ENCODE results near the gene LGR6.

The LGR6 gene

GRCh38 chr1:202210385-202210784, 16.8 kb downstream of the LGR6 start:
- Mint-ChIP-seq H3K36me3 (ENCODE audit: low read depth) (no peaks in the 10 kb centered on the region), H3K27me3 (peaks cover 41% of the 10 kb centered on the region), H3K27ac (no peak overlapping the region), H3K4me3 (no peak overlapping the region), H3K9me3 (no peaks in the 10 kb centered on the region), H3K4me1 (ENCODE audit: low read depth) (peaks cover 6% of the 10 kb centered on the region)
- DNase-seq = no peak

DNA sequence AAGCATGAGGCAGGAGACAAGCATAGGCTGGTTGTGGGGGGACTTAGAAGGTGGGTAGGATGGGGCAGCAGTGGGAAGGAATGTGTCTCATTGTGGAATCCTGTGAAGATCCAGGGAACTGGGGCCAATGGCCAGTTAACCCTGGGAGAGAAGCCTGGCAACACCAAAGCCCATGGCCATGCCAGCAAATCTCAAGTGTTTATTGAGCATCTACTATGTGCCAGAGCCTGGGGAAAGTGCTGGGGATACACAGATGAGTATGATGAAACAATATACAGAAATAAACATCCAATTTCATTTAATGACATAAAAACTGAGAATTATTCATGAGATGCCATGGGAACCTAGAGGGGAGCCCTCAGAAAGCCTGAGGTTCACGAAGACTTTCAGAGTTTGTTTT, 17.4 kb downstream of the LGR6 start:
- no peaks in the 10 kb centered on the region for H3K36me3 Mint-ChIP-seq (ENCODE audit: low read depth)
- no peak for DNase-seq
- no peak overlapping the region for H3K4me3 Mint-ChIP-seq

GRCh38 chr1:202212787-202213186, 19.2 kb downstream of the LGR6 start:
- Mint-ChIP-seq H3K27me3 (peaks cover 62% of the 10 kb centered on the region), H3K4me3 (no peak overlapping the region), H3K4me1 (ENCODE audit: low read depth) (peaks cover 6% of the 10 kb centered on the region), H3K36me3 (ENCODE audit: low read depth) (no peaks in the 10 kb centered on the region), H3K27ac (no peak overlapping the region), H3K9me3 (no peaks in the 10 kb centered on the region)
- DNase-seq = no peak

More for the DNA sequence above, 17.4 kb downstream of the LGR6 start:
- peaks cover 6% of the 10 kb centered on the region for H3K4me1 Mint-ChIP-seq (ENCODE audit: low read depth)
- H3K27ac Mint-ChIP-seq = no peak overlapping the region
- H3K27me3 Mint-ChIP-seq = peaks cover 47% of the 10 kb centered on the region
- no peaks in the 10 kb centered on the region for H3K9me3 Mint-ChIP-seq

DNA sequence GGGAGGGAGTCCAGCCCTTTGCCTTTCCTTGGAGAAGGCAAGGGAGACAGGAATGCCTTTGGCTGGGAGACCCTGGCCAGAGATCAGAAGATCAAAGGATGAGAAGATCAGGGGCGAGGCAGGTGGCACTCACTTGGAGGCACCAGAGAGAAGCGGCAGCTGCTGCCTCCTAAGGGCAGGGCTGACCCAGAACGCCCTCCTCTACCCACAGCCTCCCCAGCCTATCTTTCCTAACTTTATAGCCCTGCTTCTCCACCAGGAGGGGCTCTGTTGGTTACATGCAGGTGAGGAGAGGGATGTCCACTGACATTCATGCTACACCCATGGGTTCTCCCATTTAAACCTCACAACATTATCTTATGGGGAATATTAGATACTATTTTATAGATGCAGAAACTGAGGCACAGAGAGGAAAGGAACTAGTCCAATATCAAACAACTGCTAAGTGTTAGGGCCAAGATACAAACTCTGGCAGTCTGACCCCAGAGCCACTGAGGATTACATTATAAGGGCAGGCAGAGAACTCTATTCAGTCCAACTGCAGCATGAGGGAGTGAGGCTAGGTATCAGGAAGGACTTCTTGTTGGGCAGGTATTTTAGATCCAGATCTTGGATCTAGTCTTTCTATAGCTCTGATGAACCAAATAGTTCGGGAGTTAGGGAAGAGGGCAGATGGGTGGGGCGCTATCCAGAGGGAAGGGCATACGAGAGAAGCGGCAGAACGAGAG, 19.9 kb downstream of the LGR6 start:
- Mint-ChIP-seq H3K4me3 (peak overlapping the region; percentile 45), H3K27ac (no peak overlapping the region), H3K9me3 (no peaks in the 10 kb centered on the region), H3K36me3 (ENCODE audit: low read depth) (no peaks in the 10 kb centered on the region), H3K4me1 (ENCODE audit: low read depth) (peaks cover 6% of the 10 kb centered on the region), H3K27me3 (peaks cover 65% of the 10 kb centered on the region)
- no peak for DNase-seq

DNA sequence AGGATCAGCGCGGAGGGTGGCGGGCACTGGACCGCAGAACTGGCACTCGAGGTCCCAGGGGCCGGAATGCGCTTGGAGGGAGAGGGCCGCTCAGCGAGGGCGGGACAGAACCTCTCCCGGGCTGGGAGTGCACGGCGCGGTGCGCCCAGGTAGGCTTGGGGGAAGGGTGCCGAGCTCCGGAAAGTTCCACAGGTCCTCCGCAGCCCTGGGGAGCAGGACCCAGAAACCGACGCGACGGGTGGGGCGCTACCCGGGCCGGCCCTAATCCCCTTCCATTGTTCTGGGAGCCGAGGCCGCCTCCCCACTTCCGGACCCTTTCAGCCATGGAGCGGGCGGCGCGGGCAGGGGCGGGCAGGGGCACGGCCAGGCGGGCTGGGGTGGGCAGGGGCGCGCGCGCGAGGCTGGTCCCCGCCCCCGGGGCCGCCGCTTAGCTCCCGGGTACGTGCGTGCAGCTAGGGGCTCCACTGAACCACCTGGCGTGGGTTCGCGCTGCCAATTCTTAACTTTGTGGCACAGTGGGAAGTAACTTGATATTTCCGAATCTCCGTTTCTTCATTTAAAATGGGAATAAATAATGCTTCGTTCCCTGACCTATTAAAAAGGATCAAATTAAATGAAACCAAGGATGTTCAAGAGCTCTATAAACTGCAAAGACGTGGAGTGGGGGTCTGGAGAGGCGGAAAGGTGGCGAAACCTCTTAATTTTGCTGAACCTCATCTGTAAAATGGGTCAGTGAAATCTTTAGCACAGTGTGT, 20.7 kb downstream of the LGR6 start:
- Mint-ChIP-seq H3K4me3 (peak overlapping the region; percentile 45), H3K27ac (no peak overlapping the region), H3K9me3 (no peaks in the 10 kb centered on the region), H3K36me3 (ENCODE audit: low read depth) (no peaks in the 10 kb centered on the region), H3K4me1 (ENCODE audit: low read depth) (peaks cover 6% of the 10 kb centered on the region), H3K27me3 (peaks cover 65% of the 10 kb centered on the region)
- DNase-seq = no peak

DNA sequence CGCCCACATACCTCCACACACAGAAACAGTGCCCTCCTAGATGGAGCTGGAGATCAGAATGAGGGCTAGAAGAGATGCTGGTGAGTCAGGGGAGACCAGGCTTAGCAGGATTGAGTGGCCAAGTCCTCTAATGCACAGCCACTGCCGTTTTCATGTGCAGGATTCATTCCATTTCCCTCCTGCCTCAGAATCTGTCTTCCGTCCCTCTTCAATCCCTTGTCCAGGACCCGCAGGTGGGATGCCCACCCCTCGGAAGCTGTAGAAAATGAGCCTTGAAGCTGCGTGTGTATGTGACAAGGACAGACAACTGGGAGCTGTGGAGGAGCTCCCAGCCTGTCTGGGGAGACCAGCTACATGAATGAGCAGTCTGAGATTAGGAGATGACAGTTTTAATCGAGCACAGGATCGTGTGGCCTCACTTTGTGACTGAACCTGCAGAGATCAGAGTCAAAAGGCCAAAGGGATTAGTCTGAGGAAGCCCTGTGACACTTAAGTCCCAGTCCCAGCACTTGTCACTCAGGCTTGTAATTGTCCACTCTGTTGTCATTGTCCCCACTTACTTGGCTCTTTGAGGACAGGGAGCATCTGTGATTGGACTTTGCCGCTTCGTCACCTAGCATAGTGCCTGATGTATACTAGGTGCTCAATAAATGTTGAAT, 22.0 kb downstream of the LGR6 start:
- no peaks in the 10 kb centered on the region for H3K9me3 Mint-ChIP-seq
- no peaks in the 10 kb centered on the region for H3K36me3 Mint-ChIP-seq (ENCODE audit: low read depth)
- H3K4me1 Mint-ChIP-seq (ENCODE audit: low read depth) = peaks cover 6% of the 10 kb centered on the region
- no peak for DNase-seq
- H3K27ac Mint-ChIP-seq = no peak overlapping the region
- peaks cover 65% of the 10 kb centered on the region for H3K27me3 Mint-ChIP-seq
- no peak overlapping the region for H3K4me3 Mint-ChIP-seq

DNA sequence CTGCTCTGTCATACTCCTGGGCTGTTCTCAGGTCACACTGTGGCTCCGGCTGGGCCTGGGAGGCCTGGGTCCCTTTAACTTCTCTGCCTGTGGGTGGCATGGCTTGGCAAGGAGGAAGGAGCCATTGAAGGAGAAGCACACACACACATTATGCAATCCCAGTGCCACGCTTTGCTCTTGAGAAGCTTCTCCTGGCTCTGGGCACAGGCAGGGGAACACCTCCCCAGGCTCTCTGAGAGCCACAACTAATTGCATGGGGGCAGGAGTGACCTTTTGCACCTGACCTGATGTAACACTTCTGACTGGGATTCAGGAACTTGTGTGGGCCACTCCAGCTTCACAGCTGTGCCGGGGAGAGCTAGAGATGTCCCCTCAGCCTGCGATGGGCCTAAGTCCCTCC, 23.1 kb downstream of the LGR6 start:
- Mint-ChIP-seq H3K9me3 (no peaks in the 10 kb centered on the region), H3K4me1 (ENCODE audit: low read depth) (peaks cover 6% of the 10 kb centered on the region)

GRCh38 chr1:202217516-202217915, 23.9 kb downstream of the LGR6 start:
- no peak overlapping the region for H3K4me3 Mint-ChIP-seq
- no peaks in the 10 kb centered on the region for H3K9me3 Mint-ChIP-seq
- no peak overlapping the region for H3K27ac Mint-ChIP-seq

More for the DNA sequence above, 23.1 kb downstream of the LGR6 start:
- Mint-ChIP-seq H3K4me3 (no peak overlapping the region), H3K27me3 (peaks cover 58% of the 10 kb centered on the region), H3K27ac (no peak overlapping the region), H3K36me3 (ENCODE audit: low read depth) (no peaks in the 10 kb centered on the region)
- no peak for DNase-seq

DNA sequence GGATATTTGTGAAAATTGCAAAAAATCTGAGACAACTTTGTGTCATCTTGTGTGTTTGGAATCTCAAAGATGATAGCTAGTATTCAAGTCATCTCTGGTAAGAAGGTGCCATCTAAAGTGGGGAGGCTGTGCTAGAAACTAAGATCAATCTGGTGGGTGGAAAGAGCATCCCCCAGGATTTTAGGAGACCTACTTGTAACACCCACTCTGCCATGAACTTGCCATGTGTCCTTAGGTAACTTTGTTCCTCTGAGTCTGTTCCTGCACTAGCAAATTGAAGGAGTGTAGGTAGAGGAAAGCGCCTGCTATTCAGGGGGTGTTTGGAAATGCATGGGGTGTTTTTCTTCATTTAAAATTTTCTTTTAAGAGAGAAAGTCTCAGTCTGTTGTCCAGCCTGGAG, 24.4 kb downstream of the LGR6 start:
- Mint-ChIP-seq H3K36me3 (ENCODE audit: low read depth) (no peaks in the 10 kb centered on the region), H3K4me1 (ENCODE audit: low read depth) (peaks cover 7% of the 10 kb centered on the region), H3K9me3 (no peaks in the 10 kb centered on the region), H3K27ac (no peak overlapping the region), H3K27me3 (peaks cover 45% of the 10 kb centered on the region), H3K4me3 (no peak overlapping the region)
- DNase-seq = no peak

More at GRCh38 chr1:202217516-202217915, 23.9 kb downstream of the LGR6 start:
- peaks cover 50% of the 10 kb centered on the region for H3K27me3 Mint-ChIP-seq
- no peaks in the 10 kb centered on the region for H3K36me3 Mint-ChIP-seq (ENCODE audit: low read depth)
- H3K4me1 Mint-ChIP-seq (ENCODE audit: low read depth) = peaks cover 7% of the 10 kb centered on the region
- DNase-seq = no peak

GRCh38 chr1:202220733-202221132, 27.1 kb downstream of the LGR6 start:
- DNase-seq = no peak
- H3K36me3 Mint-ChIP-seq (ENCODE audit: low read depth) = no peaks in the 10 kb centered on the region
- no peaks in the 10 kb centered on the region for H3K9me3 Mint-ChIP-seq
- H3K27ac Mint-ChIP-seq = no peak overlapping the region
- no peak overlapping the region for H3K4me3 Mint-ChIP-seq
- H3K27me3 Mint-ChIP-seq = peaks cover 20% of the 10 kb centered on the region
- peaks cover 1% of the 10 kb centered on the region for H3K4me1 Mint-ChIP-seq (ENCODE audit: low read depth)

DNA sequence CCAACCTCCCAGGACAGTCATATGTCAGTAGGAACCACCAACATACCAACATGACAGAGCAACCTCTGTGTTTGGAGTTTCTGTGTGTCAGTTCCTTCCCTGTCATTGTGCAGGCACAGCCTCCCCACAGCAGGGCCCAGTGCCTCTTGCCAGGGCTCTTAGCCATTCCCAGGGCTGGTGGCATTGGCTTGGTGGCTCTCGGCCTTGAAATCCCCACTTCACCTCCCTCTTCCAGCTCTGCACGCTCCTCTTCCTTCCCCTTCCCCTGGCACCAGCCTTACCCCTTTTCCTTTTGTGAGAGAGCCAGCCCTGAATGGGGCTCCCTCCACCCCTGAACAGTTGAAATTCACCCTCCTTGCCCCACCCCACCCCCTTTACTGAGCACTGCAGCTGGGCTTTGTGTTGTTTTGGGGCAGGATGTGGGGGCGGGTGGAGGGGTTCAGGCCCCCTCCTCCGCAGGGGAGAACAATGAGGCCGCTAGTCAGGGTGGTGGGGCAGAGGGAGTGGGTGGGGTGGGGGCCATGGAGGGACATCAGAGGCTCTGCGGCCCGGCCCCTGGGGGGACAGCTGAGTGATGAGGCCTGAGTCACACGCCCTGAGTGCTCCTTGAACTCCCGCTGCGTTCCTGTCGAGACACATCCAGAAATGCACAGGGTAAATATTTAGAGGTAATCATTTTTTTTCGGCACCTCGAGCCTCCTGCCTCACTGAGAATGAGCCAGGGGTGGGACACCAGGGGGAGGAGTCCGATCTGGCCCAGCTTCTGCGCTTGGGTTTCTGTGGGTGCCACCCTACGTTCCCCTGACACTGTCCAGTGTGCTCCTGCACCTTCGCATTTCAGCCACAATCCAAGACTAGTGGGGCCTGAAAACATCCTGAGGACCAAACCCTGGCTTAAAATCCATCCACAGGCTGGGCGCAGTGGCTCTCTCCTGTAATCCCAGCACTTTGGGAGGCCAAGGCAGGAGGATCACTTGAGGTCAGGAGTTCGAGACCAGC, 28.6 kb downstream of the LGR6 start:
- H3K9me3 Mint-ChIP-seq = no peaks in the 10 kb centered on the region
- no peaks in the 10 kb centered on the region for H3K36me3 Mint-ChIP-seq (ENCODE audit: low read depth)
- H3K4me3 Mint-ChIP-seq = no peak overlapping the region
- H3K27ac Mint-ChIP-seq = no peak overlapping the region
- DNase-seq = no peak
- peaks cover 1% of the 10 kb centered on the region for H3K4me1 Mint-ChIP-seq (ENCODE audit: low read depth)
- peaks cover 8% of the 10 kb centered on the region for H3K27me3 Mint-ChIP-seq

GRCh38 chr1:202223121-202223860, 29.7 kb downstream of the LGR6 start:
- Mint-ChIP-seq H3K4me1 (ENCODE audit: low read depth) (peaks cover 11% of the 10 kb centered on the region), H3K27ac (no peak overlapping the region), H3K4me3 (no peak overlapping the region), H3K27me3 (no peaks in the 10 kb centered on the region), H3K9me3 (no peaks in the 10 kb centered on the region), H3K36me3 (ENCODE audit: low read depth) (no peaks in the 10 kb centered on the region)
- DNase-seq = no peak

- DNase-seq = no peak
- Mint-ChIP-seq H3K36me3 (ENCODE audit: low read depth) (no peaks in the 10 kb centered on the region), H3K4me1 (ENCODE audit: low read depth) (peaks cover 17% of the 10 kb centered on the region), H3K9me3 (no peaks in the 10 kb centered on the region), H3K27me3 (no peaks in the 10 kb centered on the region), H3K27ac (no peak overlapping the region), H3K4me3 (no peak overlapping the region)
These were observed 30.9 kb downstream of the LGR6 start for GRCh38 chr1:202224453-202224852.

All from activated T-cell treated with anti-CD3 and anti-CD28 coated beads, Interleukin-2, amount 50 U/mL, for 24 hours (primary cell).